ENCODE results near the gene UTS2R.
"Not testable (repeated sequence)": the region's sequence is repeated elsewhere in the genome, so short reads cannot be mapped to it uniquely, and the experiment has no call there.

Gene UTS2R

GRCh38 chr17:82410014-82410716, 38.6 kb downstream of the UTS2R start:
- DNase-seq: no peak

DNA sequence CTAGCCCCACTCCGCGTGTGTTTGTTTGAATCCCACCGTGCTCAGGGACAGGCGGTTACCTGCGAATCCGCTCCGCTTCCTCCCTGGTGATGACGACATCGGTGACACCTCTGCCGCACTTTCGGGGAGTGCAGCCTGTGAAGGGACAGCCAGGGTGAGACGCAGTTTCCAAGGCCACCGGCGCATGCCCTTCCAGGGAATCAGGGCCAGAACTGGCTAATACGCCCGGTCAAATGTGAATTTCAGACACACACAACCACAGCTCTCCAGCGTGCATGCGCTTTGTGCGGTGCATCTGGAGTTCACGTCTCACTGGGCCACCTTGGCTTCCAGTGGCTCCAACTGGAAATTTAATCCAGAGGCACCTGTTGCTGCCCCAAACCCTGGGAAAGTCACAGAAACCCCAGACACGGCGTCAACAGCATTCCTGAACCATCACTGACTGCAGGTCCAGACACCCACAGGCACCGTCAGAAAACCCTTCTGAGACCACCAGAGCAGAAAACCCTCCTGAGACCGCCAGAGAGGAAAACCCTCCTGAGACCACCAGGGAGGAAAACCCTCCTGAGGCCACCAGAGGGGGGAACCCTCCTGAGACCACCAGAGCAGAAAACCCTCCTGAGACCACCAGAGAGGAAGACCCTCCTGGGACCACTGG, 40.0 kb downstream of the UTS2R start:
- DNase-seq: no peak

DNA sequence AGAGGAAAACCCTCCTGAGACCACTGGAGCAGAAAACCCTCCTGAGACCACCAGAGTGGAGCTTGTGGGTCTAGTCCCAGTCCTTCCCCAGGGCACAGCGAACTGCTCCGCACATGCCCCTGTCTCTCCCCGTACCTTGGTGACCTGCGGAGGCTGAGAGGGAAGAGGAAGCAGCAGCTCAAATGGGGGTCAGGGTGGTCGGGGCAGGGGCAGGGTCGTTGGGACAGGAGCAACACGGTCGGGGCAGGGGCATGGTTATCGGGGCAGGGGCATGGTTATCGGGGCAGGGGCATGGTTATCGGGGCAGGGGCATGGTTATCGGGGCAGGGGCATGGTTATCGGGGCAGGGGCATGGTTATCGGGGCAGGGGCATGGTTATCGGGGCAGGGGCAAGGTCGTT, 40.5 kb downstream of the UTS2R start:
- not testable (repeated sequence) for DNase-seq

DNA sequence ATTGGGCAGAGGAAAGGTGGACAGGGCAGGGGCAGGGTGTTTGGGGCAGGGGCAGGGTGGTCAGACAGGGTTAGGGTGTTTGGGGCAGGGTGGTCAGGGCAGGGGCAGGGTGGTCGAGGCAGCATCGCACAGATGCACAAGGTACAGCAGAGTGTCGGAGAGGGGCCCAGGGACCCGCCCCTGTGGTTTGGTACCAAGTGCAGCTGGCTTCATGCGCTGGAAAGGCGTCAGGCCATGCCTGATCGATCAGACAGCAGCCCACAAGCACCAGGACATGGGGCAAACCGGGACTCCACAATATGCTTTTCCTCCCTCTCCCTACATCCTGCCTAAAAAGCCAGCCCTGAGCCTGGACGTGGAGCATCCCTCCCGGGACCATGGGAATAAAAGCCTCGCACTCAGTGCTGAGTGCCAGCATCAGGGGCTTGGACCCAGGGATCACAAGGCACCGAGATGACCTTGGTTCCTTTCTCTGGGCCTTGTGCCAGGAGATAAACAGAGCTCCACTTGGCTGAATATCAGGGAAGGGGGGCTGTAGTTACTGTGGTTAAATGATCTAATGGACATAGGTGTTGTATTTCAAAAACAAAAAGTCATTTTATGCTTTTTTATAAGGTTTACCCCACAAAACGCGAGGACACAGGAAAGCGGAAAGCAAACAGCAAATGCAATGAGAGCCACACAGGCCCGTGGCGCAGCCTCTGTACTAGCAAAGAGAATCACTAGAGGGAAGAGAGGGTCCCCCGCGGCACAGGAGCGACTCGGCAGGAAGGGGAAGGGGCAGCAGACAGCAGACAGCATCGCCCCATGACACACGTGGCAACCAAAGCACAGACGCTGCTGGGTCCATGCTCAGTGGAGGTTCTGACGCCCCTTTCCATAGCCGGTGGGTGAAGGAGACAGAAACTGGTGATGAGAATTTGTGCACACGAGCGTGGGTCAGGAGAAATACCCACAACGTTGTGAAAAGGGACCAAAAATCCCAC, 41.3 kb downstream of the UTS2R start:
- DNase-seq: no peak

DNA sequence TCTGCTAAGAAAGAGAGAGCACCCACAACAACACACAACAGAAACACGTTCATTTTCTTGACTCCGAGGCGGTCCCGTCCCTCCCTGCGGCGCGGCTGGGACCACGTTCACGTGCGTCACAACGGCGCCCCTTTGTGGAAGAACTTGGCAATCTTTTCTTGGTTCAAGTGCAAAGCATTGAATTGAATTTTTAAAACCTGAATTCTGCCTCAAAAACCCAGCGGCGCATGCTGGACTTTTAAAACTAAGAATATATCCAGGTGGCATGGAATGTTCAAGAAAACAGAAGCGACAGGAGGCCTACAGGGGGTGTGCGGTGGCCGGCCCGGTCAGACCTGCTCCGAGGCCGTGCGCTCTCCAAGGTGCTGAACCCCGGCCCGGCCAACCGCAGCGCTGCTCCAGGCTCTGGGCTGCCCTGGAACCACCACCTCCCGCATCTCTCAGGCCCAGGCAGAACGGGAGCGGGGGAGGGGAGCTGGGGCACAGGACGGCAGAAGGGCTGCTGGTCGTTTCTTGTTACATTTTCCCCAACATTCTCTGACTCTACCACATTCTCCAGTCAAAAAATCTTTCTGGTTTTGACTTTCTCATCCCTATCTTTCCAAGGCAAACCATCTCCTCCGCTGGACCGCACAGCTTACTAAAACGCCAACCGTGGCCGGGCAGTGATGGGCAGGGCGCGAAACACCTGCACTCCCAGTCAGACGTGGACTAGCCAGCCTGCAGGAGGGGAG, 43.1 kb downstream of the UTS2R start:
- no peak for DNase-seq

- DNase-seq: no peak
These were observed 43.8 kb downstream of the UTS2R start for GRCh38 chr17:82415336-82415735.

DNA sequence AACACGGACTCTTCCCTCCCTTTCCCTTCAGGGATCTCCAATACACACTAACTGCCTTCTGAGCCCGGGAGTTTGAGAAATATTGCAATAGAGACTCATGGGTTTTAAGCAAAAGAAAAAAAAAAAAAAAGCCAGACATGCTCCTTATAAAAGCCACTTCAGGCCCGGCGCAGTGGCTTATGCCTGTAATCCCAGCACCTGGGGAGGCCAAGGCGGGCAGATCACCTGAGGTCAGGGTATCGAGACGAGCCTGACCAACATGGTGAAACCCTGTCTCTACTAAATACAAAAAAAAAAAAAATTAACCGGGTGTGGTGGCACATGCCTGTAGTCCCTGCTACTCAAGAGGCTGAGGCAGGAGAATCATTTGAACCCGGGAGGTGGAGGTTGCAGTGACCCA, 44.2 kb downstream of the UTS2R start:
- DNase-seq: no peak

DNA sequence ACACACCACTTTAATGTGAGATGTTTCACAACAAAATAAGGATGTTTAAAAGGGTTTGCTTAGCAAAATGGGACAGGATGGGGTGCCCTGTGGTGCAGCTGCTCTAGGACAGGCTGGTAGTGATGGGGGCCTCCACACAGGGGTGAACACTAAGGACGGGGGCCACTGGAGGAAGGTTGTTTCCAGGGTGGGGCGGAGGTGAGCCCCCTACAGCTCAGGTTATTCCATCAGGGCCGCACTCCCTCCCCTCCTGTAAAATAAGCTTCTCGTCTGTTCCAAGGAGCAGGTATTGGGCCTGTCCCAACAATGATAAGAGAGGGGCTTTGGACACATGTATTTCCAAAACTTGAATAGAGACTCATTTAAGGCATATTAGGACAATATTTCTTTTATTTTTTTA, 44.7 kb downstream of the UTS2R start:
- no peak for DNase-seq

DNA sequence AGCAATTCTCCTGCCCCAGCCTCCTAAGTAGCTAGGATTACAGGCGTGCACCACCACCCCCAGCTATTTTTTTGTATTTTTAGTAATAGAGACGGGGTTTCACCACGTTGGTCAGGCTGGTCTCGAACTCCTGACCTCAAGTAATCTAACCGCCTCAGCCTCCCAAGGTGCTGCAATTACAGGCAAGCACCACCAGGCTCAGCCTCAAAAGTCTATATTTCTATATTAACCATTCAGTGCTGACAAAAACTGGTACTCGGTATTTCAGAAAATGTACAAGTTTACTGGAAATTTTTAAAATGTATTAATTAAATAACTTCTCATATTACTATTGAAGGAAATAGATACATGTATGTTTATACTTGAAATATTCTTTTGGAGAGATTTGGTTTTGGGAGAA, 45.2 kb downstream of the UTS2R start:
- DNase-seq: no peak

DNA sequence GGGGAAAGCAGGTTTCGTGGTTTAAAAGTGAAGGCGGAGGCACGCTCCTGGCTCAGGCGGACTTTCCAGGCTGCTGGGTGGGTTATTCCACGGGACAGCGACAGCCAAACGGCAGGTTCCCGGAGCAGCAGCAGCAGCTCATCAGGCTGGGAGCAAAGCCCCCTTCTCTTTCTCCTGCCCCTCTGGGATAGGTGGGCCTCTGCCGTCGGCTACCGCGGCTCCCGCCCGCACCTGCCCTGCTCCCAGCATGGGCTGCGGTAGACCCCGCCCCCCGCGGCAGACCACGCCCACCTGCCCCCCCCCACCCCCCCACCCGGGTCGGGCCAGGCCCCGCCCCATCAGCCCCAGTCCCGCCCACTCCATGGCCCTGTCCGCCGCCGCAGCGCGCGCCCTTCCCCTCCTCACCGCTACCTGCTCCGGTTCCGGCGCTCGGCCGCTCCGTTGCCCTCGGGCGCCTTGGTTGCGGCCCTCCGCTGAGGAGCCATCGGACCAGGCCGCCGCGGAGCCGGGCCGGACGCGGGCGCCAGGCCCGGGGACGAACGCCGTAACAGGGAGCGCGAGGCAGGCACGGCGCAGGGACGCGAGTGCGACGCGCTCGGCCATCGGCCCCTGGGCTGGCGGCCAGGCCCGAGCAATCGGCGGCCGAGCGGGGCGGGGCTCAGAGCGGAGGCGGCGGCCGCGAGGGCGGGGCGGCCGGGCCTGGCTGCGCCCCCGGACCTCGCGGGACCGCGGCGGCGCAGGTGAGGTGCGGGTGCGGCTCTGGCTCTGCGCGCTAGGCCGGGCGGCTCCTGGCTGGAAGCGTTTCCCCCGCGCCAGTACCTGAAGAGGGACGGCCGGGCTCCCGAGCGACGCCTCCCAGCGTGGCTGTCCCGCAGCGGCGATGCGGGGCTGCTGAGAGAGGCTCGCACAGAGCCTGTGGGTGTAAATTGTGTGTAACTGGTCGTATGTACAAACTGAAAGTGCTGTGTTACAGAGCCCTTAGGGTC, 46.7 kb downstream of the UTS2R start, which contains the start of the genes HEXD and OGFOD3:
Gene HEXD, plus strand, starts transcription at position 347 of the 986 bp plus-strand sequence. CDS start 1,453 bp downstream, outside the sequence.
Gene OGFOD3, minus strand, starts transcription at position 586 of the 986 bp plus-strand sequence. Its CDS starts 101 bp downstream, at position 485.
- peak; percentile 53 for DNase-seq

GRCh38 chr17:82419540-82419939, 48.0 kb downstream of the UTS2R start:
- DNase-seq: no peak

DNA sequence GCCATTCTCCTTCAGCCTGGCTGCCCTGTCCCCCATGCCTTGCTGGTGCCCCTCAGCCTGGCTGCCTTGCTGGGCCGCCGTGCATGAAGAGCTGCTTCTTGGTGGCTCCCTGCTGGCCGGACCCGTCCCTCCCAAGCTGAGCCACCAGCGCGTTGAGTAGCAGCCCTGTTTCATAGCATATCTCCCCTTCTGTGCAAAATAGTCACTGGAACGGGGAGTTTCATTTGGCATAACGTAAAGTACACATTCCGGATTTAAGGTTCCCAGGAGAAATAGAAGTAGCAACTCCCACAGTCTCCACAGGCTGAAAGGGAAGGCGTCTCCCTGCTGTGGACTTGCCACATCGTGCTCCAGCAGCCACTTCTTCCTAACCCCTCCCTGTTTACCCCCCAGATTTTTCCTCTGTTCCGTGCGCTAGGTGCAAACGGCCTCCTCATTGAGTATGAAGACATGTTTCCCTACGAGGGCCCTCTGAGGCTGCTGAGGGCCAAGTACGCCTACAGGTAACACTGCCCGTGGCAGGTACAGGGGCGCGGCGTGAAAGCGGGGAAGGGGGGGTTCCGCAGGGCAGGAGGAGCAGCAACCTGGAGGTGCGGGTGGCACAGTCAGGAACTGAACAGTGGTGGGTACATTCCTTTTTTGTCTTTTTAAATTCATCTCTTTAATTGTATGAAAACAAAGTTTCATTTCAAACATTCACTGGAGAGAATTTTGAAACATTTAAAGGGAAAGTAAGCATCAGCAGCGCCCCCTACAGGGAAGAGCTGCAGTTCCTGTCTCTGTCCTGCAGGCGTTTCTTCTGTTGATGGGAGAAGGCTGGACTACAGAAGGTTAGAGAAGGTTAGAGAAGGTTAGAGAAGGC, 52.7 kb downstream of the UTS2R start:
- peak; percentile 17 for DNase-seq

GRCh38 chr17:82424863-82425159, 53.2 kb downstream of the UTS2R start:
- no peak for DNase-seq

Measured in DMS 273 treated with DMSO at 0.1 percent for 48 hours (cell line).